ENCODE measurements around the gene DUSP18. TPM values are rescaled to one million over a fixed set of nuclear protein-coding genes. Genes with fewer than 3 reads are reported as not detected.

Gene DUSP18
- total and polyA plus RNA-seq, 9 donors, result 3.3 to 18.5 (median 5.7) TPM

Other genes starting within 250 kb of the DUSP18 start
- 10 to 100 TPM in 1 of 7 donors, 1 to 10 TPM in 6; 1.7 to 10.9 (median 7.1) TPM for gene MTFP1, start 242.1 kb downstream of the DUSP18 start, total RNA-seq
- gene MTFP1, start 242.1 kb downstream of the DUSP18 start, polyA plus RNA-seq, result 1 to 10 TPM; 3.8 to 4.0 TPM
- gene SEC14L3, start 195.9 kb downstream of the DUSP18 start, total RNA-seq, result not detected
- not detected for gene SEC14L3, start 195.9 kb downstream of the DUSP18 start, polyA plus RNA-seq
- under 1 TPM in 5 of 7 donors, not detected in 2; 0.12 to 0.32 (median 0.23) TPM for gene SEC14L4, start 162.2 kb downstream of the DUSP18 start, total RNA-seq
- under 1 TPM; 0.15 to 0.19 TPM for gene SEC14L4, start 162.2 kb downstream of the DUSP18 start, polyA plus RNA-seq
- 1 to 10 TPM in 5 of 7 donors, under 1 TPM in 2; 0.92 to 2.8 (median 2.0) TPM for gene SEC14L6, start 121.1 kb downstream of the DUSP18 start, total RNA-seq
- gene SEC14L6, start 121.1 kb downstream of the DUSP18 start, polyA plus RNA-seq, result 1 to 10 TPM; 1.0 to 1.7 TPM
- gene GAL3ST1, start 93.2 kb downstream of the DUSP18 start, total RNA-seq, result 1 to 10 TPM; 1.1 to 4.1 (median 1.9) TPM
- 1 to 10 TPM in 1 of 2 donors, not detected in 1; 1.9 TPM for gene GAL3ST1, start 93.2 kb downstream of the DUSP18 start, polyA plus RNA-seq
- gene PES1, start 76.0 kb downstream of the DUSP18 start, total RNA-seq, result 10 to 100 TPM; 29.0 to 82.3 (median 63.7) TPM
- gene PES1, start 76.0 kb downstream of the DUSP18 start, polyA plus RNA-seq, result 10 to 100 TPM; 50.1 to 62.5 TPM
- gene TCN2, start 60.7 kb downstream of the DUSP18 start, total RNA-seq, result 10 to 100 TPM in 4 of 7 donors, 1 to 10 TPM in 3; 5.1 to 33.9 (median 15.6) TPM
- gene TCN2, start 60.7 kb downstream of the DUSP18 start, polyA plus RNA-seq, result 10 to 100 TPM; 13.4 to 27.9 TPM
- gene SLC35E4, start 32.1 kb downstream of the DUSP18 start, total RNA-seq, result 1 to 10 TPM; 3.1 to 6.7 (median 3.7) TPM
- 1 to 10 TPM in 1 of 2 donors, under 1 TPM in 1; 0.90 to 3.0 TPM for gene SLC35E4, start 32.1 kb downstream of the DUSP18 start, polyA plus RNA-seq
- gene OSBP2, start 27.0 kb upstream of the DUSP18 start, total RNA-seq, result 1 to 10 TPM; 1.4 to 5.1 (median 1.4) TPM
- 1 to 10 TPM; 1.3 to 3.3 TPM for gene OSBP2, start 27.0 kb upstream of the DUSP18 start, polyA plus RNA-seq

Data from ovary (tissue), 9 donors.